PC-3 (cell line): ENCODE data around the gene EPM2A.

ENCODE experiments used
- EZH2phosphoT487 ChIP-seq: fragments of 300-600 bp; sonication (generic); IDR thresholded peaks from 2 replicates; pipeline ENCODE4 v1.6.1; 2018; ENCODE audit warnings: mild to moderate bottlenecking, antibody characterized with exemption, low read length, borderline replicate concordance
- TF ChIP-seq, protein P1 (sequence below): fragments of 300-600 bp; sonication (generic); conservative IDR thresholded peaks from 2 replicates; pipeline ENCODE4 v1.5.1; 2017; ENCODE audit warnings: antibody characterized with exemption, low read depth, mild to moderate bottlenecking, low read length

DNA sequence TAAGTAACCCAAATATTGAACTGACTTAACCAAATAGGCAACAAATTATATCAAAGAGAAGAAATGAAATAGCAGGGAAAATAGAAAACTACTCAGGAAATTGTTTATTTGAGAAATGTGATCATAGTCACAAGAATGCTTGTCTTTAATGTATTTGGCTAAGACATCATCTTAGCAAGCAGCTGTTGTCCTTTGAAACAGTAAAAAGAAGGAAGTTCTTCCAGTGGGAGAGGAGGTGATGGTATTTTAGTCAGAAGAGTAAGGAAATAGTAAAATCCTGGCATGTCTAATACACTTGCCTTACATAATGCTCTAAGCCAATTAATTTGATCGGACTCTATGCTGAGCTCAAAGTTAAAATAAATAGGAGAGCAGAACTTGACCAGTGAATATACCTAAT is 126.5 kb downstream of the EPM2A start:
- TF ChIP-seq, protein P1, sequence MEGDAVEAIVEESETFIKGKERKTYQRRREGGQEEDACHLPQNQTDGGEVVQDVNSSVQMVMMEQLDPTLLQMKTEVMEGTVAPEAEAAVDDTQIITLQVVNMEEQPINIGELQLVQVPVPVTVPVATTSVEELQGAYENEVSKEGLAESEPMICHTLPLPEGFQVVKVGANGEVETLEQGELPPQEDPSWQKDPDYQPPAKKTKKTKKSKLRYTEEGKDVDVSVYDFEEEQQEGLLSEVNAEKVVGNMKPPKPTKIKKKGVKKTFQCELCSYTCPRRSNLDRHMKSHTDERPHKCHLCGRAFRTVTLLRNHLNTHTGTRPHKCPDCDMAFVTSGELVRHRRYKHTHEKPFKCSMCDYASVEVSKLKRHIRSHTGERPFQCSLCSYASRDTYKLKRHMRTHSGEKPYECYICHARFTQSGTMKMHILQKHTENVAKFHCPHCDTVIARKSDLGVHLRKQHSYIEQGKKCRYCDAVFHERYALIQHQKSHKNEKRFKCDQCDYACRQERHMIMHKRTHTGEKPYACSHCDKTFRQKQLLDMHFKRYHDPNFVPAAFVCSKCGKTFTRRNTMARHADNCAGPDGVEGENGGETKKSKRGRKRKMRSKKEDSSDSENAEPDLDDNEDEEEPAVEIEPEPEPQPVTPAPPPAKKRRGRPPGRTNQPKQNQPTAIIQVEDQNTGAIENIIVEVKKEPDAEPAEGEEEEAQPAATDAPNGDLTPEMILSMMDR = no peak
- TF ChIP-seq EZH2phosphoT487 = no peak
